ENCODE data around the gene MACROD1. TPM values are rescaled to one million over a fixed set of nuclear protein-coding genes. Genes with fewer than 3 reads are reported as not detected.

The MACROD1 gene
- total RNA-seq, 2 experiments from 2014 or later, result 6.0 to 6.3 TPM

GRCh38 chr11:64104632-64105031 lies 61.3 kb downstream of the MACROD1 start:
- H3K36me3 ChIP-seq (ENCODE audit: insufficient read depth, low read length), result no peaks in the 10 kb centered on the region
- intact Hi-C loops (cut with DNase I, micrococcal nuclease), result no loop called here
- Mint-ChIP-seq H3K27ac (no peak overlapping the region), H3K27me3 (no peaks in the 10 kb centered on the region), H3K4me3 (no peak overlapping the region), H3K9me3 (no peaks in the 10 kb centered on the region), H3K4me1 (ENCODE audit: low read depth) (no peaks in the 10 kb centered on the region), H3K36me3 (ENCODE audit: low read depth) (no peaks in the 10 kb centered on the region)
- ATAC-seq (ENCODE audit: poor library complexity) (no peak), DNase-seq (no peak)
- no peaks in the 10 kb centered on the region for H3K4me1 ChIP-seq (ENCODE audit: insufficient read depth, low read length)
- ChIA-PET CTCF (interaction anchor here (0.8 kb wide), 1 partner anchor 104 kb away, joined by 3 read pairs; no protein-coding TSS in a partner anchor), POLR2A (no interaction called here)
- no peaks in the 10 kb centered on the region for H3K9me3 ChIP-seq (ENCODE audit: control insufficient read depth in 1 of 2, insufficient read depth in 1 of 2, low read length in 2 of 2)
- no peak for TF ChIP-seq CTCF (IDR thresholded peaks at IDR 0.05)
- no peaks in the 10 kb centered on the region for H3K27me3 ChIP-seq (ENCODE audit: control insufficient read depth in 1 of 2, insufficient read depth in 2 of 2, low read length in 2 of 2)
- no peak overlapping the region for H3K27ac ChIP-seq (ENCODE audit: low read depth in 1 of 2, low read length in 2 of 2)
- H3K4me3 ChIP-seq (ENCODE audit: low read length), result no peak overlapping the region

GRCh38 chr11:64103277-64103985 lies 62.5 kb downstream of the MACROD1 start:
- H3K9me3 Mint-ChIP-seq, result no peaks in the 10 kb centered on the region
- H3K27ac Mint-ChIP-seq, result no peak overlapping the region
- ATAC-seq (ENCODE audit: poor library complexity) (no peak), DNase-seq (no peak)
- ChIA-PET CTCF (no interaction called here), POLR2A (no interaction called here)
- H3K4me1 ChIP-seq (ENCODE audit: insufficient read depth, low read length), result no peaks in the 10 kb centered on the region
- TF ChIP-seq CTCF (IDR thresholded peaks at IDR 0.05), result no peak
- intact Hi-C loops (cut with DNase I, micrococcal nuclease), result no loop called here
- no peaks in the 10 kb centered on the region for H3K4me1 Mint-ChIP-seq (ENCODE audit: low read depth)
- H3K36me3 Mint-ChIP-seq (ENCODE audit: low read depth), result no peaks in the 10 kb centered on the region
- H3K36me3 ChIP-seq (ENCODE audit: insufficient read depth, low read length), result no peaks in the 10 kb centered on the region
- H3K9me3 ChIP-seq (ENCODE audit: control insufficient read depth in 1 of 2, insufficient read depth in 1 of 2, low read length in 2 of 2), result no peaks in the 10 kb centered on the region
- H3K4me3 ChIP-seq (ENCODE audit: low read length), result no peak overlapping the region
- H3K4me3 Mint-ChIP-seq, result no peak overlapping the region
- H3K27me3 ChIP-seq (ENCODE audit: control insufficient read depth in 1 of 2, insufficient read depth in 2 of 2, low read length in 2 of 2), result no peaks in the 10 kb centered on the region
- no peaks in the 10 kb centered on the region for H3K27me3 Mint-ChIP-seq
- H3K27ac ChIP-seq (ENCODE audit: low read depth in 1 of 2, low read length in 2 of 2), result no peak overlapping the region

DNA sequence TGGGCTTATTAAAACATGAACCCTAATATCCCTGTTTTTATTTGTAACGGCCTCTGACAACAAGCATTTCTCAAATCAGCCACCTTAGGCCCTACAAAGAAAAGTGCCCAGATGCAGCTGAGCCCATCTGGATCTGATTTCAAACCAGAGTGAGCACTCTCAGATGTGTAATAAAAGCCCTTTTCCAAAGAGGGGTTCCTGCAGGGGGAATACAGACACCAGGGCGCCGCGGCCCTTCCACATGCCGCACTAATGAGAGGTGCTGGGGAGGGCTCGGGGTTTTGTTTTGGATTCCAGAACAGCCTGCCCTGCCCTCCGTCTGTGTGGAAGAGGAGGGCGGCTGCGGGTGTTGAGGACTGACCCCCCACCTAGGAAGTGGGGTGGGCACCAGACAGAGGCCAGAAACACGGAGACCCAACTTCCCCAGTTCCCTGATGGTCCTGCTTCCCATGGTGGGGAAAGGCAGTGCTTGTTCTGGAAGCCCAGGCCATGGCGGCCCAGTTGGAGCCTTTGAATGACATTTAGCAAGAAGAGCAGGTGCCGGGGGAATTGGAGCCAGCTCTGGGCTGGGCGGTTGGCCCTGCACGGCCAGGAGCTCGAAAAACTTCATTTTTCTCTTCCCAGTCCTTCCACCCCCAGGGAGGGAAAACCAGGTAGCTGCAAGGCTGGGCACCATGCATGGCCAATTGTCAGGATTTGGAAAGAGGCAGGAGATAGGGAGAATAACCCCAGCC lies 63.7 kb downstream of the MACROD1 start:
- H3K9me3 ChIP-seq (ENCODE audit: control insufficient read depth in 1 of 2, insufficient read depth in 1 of 2, low read length in 2 of 2), result no peaks in the 10 kb centered on the region
- DNase-seq (no peak), ATAC-seq (ENCODE audit: poor library complexity) (no peak)
- TF ChIP-seq CTCF (IDR thresholded peaks at IDR 0.05), result no peak
- CTCF ChIA-PET, result no interaction called here
- Mint-ChIP-seq H3K27me3 (no peaks in the 10 kb centered on the region), H3K4me3 (no peak overlapping the region), H3K4me1 (ENCODE audit: low read depth) (no peaks in the 10 kb centered on the region), H3K36me3 (ENCODE audit: low read depth) (no peaks in the 10 kb centered on the region), H3K27ac (no peak overlapping the region), H3K9me3 (no peaks in the 10 kb centered on the region)
- H3K4me1 ChIP-seq (ENCODE audit: insufficient read depth, low read length), result no peaks in the 10 kb centered on the region
- POLR2A ChIA-PET, result no interaction called here
- H3K4me3 ChIP-seq (ENCODE audit: low read length), result no peak overlapping the region
- H3K36me3 ChIP-seq (ENCODE audit: insufficient read depth, low read length), result no peaks in the 10 kb centered on the region
- H3K27me3 ChIP-seq (ENCODE audit: control insufficient read depth in 1 of 2, insufficient read depth in 2 of 2, low read length in 2 of 2), result no peaks in the 10 kb centered on the region
- intact Hi-C loops (cut with DNase I, micrococcal nuclease), result no loop called here
- H3K27ac ChIP-seq (ENCODE audit: low read depth in 1 of 2, low read length in 2 of 2), result no peak overlapping the region
